Epithelial cell of prostate (primary cell): ENCODE results near the gene CHPF.

Source experiments
- DNase-seq: peaks from one replicate; pipeline ENCODE4 v3.0.0-alpha.2; 2011; ENCODE audit warnings: low read depth, low spot score
- H3K27ac ChIP-seq: fragments of 450-650 bp; 2 replicates; pipeline ENCODE4 v1.5.1; 2017; ENCODE audit warnings: mild to moderate bottlenecking

The CHPF gene

GRCh38 chr2:219543596-219544358 lies at the start of gene CHPF, which contains the start of gene TMEM198:
Gene CHPF, minus strand, starts transcription at chr2:219543809. Its CDS starts 271 bp downstream, at chr2:219543538.
Gene TMEM198, plus strand, starts transcription at chr2:219544028. Its CDS starts 700 bp downstream, at chr2:219544728.
- H3K27ac ChIP-seq = peak within 1 kb of the TSS; percentile 94
- DNase-seq = peak; percentile 90

- H3K27ac ChIP-seq = no peak overlapping the region
- no peak for DNase-seq
Observed at GRCh38 chr2:219593154-219593553, 49.5 kb upstream of the CHPF start.

- H3K27ac ChIP-seq = no peak overlapping the region
- DNase-seq = no peak
Observed at GRCh38 chr2:219592736-219593135, 49.1 kb upstream of the CHPF start.

- no peak overlapping the region for H3K27ac ChIP-seq
- DNase-seq = no peak
Observed at GRCh38 chr2:219591091-219591490, 47.5 kb upstream of the CHPF start.

GRCh38 chr2:219581346-219581745 lies 37.7 kb upstream of the CHPF start:
- H3K27ac ChIP-seq = no peak overlapping the region
- DNase-seq = no peak

GRCh38 chr2:219578811-219579613 lies 35.4 kb upstream of the CHPF start:
- no peak for DNase-seq
- no peak overlapping the region for H3K27ac ChIP-seq

- H3K27ac ChIP-seq = no peak overlapping the region
- DNase-seq = no peak
Observed at GRCh38 chr2:219576505-219577388, 33.1 kb upstream of the CHPF start.

GRCh38 chr2:219575566-219576504 lies 32.2 kb upstream of the CHPF start:
- H3K27ac ChIP-seq = no peak overlapping the region

GRCh38 chr2:219574484-219575311 lies 31.1 kb upstream of the CHPF start:
- no peak overlapping the region for H3K27ac ChIP-seq
- DNase-seq = no peak

More at GRCh38 chr2:219575566-219576504, 32.2 kb upstream of the CHPF start:
- DNase-seq = no peak

- no peak overlapping the region for H3K27ac ChIP-seq
- no peak for DNase-seq
Observed at GRCh38 chr2:219573166-219573565, 29.6 kb upstream of the CHPF start.

GRCh38 chr2:219572237-219573001 lies 28.8 kb upstream of the CHPF start, which contains the start of gene INHA:
Gene INHA, plus strand, starts transcription at chr2:219572310. Its CDS starts 65 bp downstream, at chr2:219572375.
- no peak for DNase-seq
- H3K27ac ChIP-seq = peak within 1 kb of the TSS; percentile 43

GRCh38 chr2:219571311-219572236 lies 28.0 kb upstream of the CHPF start, which contains the start of gene OBSL1:
Gene OBSL1, minus strand, starts transcription at chr2:219571539. Its CDS starts 307 bp downstream, at chr2:219571232.
- peak; percentile 41 for DNase-seq
- H3K27ac ChIP-seq = peak within 1 kb of the TSS; percentile 43

- DNase-seq = no peak
- peak overlapping the region; percentile 43 for H3K27ac ChIP-seq
Observed at GRCh38 chr2:219570924-219571310, 27.3 kb upstream of the CHPF start.

- peak overlapping the region; percentile 43 for H3K27ac ChIP-seq
- DNase-seq = no peak
Observed at GRCh38 chr2:219570194-219570923, 26.8 kb upstream of the CHPF start.

GRCh38 chr2:219569635-219570034 lies 26.0 kb upstream of the CHPF start:
- H3K27ac ChIP-seq = no peak overlapping the region
- DNase-seq = no peak

- no peak overlapping the region for H3K27ac ChIP-seq
- no peak for DNase-seq
Observed at GRCh38 chr2:219569041-219569440, 25.4 kb upstream of the CHPF start.
